ENCODE measurements around the gene PKP4. TPM values are rescaled to one million over a fixed set of nuclear protein-coding genes. Genes with fewer than 3 reads are reported as not detected.

PKP4 gene
- polyA plus RNA-seq, 1 donor from 2014 or later: 24.2 TPM

GRCh38 chr2:158458617-158458920 lies 1.8 kb downstream of the PKP4 start:
- peak overlapping the region; percentile 70 for H3K9ac ChIP-seq (ENCODE audit: low read length)
- peak overlapping the region; percentile 56 for H3K4me2 ChIP-seq (ENCODE audit: low read length)
- no peak for TF ChIP-seq EP300 (conservative IDR thresholded peaks at IDR 0.05; ENCODE audit: poor library complexity, severe bottlenecking)
- TF ChIP-seq, protein P1, sequence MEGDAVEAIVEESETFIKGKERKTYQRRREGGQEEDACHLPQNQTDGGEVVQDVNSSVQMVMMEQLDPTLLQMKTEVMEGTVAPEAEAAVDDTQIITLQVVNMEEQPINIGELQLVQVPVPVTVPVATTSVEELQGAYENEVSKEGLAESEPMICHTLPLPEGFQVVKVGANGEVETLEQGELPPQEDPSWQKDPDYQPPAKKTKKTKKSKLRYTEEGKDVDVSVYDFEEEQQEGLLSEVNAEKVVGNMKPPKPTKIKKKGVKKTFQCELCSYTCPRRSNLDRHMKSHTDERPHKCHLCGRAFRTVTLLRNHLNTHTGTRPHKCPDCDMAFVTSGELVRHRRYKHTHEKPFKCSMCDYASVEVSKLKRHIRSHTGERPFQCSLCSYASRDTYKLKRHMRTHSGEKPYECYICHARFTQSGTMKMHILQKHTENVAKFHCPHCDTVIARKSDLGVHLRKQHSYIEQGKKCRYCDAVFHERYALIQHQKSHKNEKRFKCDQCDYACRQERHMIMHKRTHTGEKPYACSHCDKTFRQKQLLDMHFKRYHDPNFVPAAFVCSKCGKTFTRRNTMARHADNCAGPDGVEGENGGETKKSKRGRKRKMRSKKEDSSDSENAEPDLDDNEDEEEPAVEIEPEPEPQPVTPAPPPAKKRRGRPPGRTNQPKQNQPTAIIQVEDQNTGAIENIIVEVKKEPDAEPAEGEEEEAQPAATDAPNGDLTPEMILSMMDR (IDR thresholded peaks at IDR 0.05; ENCODE audit: poor library complexity, severe bottlenecking): no peak
- TF ChIP-seq EZH2 (IDR thresholded peaks at IDR 0.05; ENCODE audit: borderline replicate concordance, insufficient read depth, low read length, poor library complexity, severe bottlenecking): no peak
- TF ChIP-seq RAD21 (conservative IDR thresholded peaks at IDR 0.05): no peak
- TF ChIP-seq MXI1 (conservative IDR thresholded peaks at IDR 0.05; ENCODE audit: poor library complexity, severe bottlenecking): no peak
- no peak for TF ChIP-seq SMC3 (conservative IDR thresholded peaks at IDR 0.05; ENCODE audit: poor library complexity)
- TF ChIP-seq TAF1 (IDR thresholded peaks at IDR 0.05; ENCODE audit: low read depth): no peak
- no peak for TF ChIP-seq POLR2AphosphoS5 (IDR thresholded peaks at IDR 0.05)
- TF ChIP-seq, protein P2, sequence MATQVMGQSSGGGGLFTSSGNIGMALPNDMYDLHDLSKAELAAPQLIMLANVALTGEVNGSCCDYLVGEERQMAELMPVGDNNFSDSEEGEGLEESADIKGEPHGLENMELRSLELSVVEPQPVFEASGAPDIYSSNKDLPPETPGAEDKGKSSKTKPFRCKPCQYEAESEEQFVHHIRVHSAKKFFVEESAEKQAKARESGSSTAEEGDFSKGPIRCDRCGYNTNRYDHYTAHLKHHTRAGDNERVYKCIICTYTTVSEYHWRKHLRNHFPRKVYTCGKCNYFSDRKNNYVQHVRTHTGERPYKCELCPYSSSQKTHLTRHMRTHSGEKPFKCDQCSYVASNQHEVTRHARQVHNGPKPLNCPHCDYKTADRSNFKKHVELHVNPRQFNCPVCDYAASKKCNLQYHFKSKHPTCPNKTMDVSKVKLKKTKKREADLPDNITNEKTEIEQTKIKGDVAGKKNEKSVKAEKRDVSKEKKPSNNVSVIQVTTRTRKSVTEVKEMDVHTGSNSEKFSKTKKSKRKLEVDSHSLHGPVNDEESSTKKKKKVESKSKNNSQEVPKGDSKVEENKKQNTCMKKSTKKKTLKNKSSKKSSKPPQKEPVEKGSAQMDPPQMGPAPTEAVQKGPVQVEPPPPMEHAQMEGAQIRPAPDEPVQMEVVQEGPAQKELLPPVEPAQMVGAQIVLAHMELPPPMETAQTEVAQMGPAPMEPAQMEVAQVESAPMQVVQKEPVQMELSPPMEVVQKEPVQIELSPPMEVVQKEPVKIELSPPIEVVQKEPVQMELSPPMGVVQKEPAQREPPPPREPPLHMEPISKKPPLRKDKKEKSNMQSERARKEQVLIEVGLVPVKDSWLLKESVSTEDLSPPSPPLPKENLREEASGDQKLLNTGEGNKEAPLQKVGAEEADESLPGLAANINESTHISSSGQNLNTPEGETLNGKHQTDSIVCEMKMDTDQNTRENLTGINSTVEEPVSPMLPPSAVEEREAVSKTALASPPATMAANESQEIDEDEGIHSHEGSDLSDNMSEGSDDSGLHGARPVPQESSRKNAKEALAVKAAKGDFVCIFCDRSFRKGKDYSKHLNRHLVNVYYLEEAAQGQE (IDR thresholded peaks at IDR 0.05; ENCODE audit: borderline replicate concordance): no peak
- peak overlapping the region; percentile 89 for H3K4me3 ChIP-seq (ENCODE audit: low read length)
- no peak overlapping the region for H2AFZ ChIP-seq (ENCODE audit: low read depth, low read length)
- peak overlapping the region; percentile 53 for H3K27ac ChIP-seq (ENCODE audit: low read length)
- no peaks in the 10 kb centered on the region for H3F3A ChIP-seq (ENCODE audit: insufficient read depth, low read length, poor library complexity, severe bottlenecking)
- peaks cover 28% of the 10 kb centered on the region for H3K79me2 ChIP-seq (replicated peaks; ENCODE audit: insufficient read depth, low read length)
- H4K20me1 ChIP-seq (ENCODE audit: insufficient read depth): no peaks in the 10 kb centered on the region
- H3K9me3 ChIP-seq (ENCODE audit: low read length): no peaks in the 10 kb centered on the region
- no peaks in the 10 kb centered on the region for H3K9me2 ChIP-seq (ENCODE audit: insufficient read depth, low read length)
- no peaks in the 10 kb centered on the region for H3K27me3 ChIP-seq (ENCODE audit: insufficient read depth, low read depth, low read length)
- H3K36me3 ChIP-seq (ENCODE audit: insufficient read depth, low read length): no peaks in the 10 kb centered on the region

- Histone ChIP-seq H4K20me1 (ENCODE audit: insufficient read depth) (no peaks in the 10 kb centered on the region), H3K27ac (ENCODE audit: low read length) (no peak overlapping the region), H3K9me3 (ENCODE audit: low read length) (no peaks in the 10 kb centered on the region), H3K9me2 (ENCODE audit: insufficient read depth, low read length) (no peaks in the 10 kb centered on the region), H3K4me2 (ENCODE audit: low read length) (peak overlapping the region; percentile 56), H3K36me3 (ENCODE audit: insufficient read depth, low read length) (no peaks in the 10 kb centered on the region), H3F3A (ENCODE audit: insufficient read depth, low read length, poor library complexity, severe bottlenecking) (no peaks in the 10 kb centered on the region), H3K4me3 (ENCODE audit: low read length) (peak overlapping the region; percentile 89), H3K79me2 (replicated peaks; ENCODE audit: insufficient read depth, low read length) (peaks cover 35% of the 10 kb centered on the region), H3K9ac (ENCODE audit: low read length) (peak overlapping the region; percentile 70), H2AFZ (ENCODE audit: low read depth, low read length) (no peak overlapping the region), H3K27me3 (ENCODE audit: insufficient read depth, low read depth, low read length) (no peaks in the 10 kb centered on the region)
- TF ChIP-seq EP300 (conservative IDR thresholded peaks at IDR 0.05; ENCODE audit: poor library complexity, severe bottlenecking): no peak
- no peak for TF ChIP-seq MXI1 (conservative IDR thresholded peaks at IDR 0.05; ENCODE audit: poor library complexity, severe bottlenecking)
- no peak for TF ChIP-seq EZH2 (IDR thresholded peaks at IDR 0.05; ENCODE audit: borderline replicate concordance, insufficient read depth, low read length, poor library complexity, severe bottlenecking)
- no peak for TF ChIP-seq RAD21 (conservative IDR thresholded peaks at IDR 0.05)
Measured at GRCh38 chr2:158459161-158460003, 2.6 kb downstream of the PKP4 start.
